ENCODE data around the gene C3orf20.

DNA sequence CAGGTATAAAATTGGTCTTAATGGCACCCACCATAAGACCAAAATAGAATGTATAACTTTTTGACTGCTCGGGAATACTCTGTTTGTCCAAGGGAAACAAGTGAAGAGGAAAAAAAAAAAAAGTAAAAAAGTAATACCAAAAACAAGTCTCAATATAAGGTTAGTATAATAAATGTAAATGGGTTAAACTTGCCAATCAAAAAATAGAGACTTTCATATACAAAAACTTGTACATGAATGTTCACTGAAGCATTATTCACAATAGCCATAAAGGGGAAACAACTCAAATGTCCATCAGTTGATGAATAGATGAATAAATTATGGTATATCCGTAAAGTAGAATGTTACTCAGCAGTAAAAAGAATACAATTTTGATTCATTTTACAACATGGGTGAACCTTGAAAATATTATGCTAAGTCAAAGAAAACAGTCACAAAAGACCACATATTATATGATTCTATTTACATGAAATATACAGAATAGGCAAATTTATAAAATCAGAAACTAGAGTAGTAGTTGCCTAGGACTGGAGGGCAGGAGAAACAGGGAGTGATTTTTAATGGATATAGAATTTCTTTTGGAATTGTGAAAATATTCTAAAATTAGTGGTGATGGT, 104.2 kb downstream of the C3orf20 start:
- TF ChIP-seq ZFP30 (CRISPR knock-in tag; IDR thresholded peaks at IDR 0.05) (no peak), RARB (CRISPR knock-in tag; IDR thresholded peaks at IDR 0.05) (no peak)
